Measurements from ENCODE around the gene R3HCC1L. TPM values are rescaled to one million over a fixed set of nuclear protein-coding genes. Genes with fewer than 3 reads are reported as not detected.

Gene R3HCC1L
- total and polyA plus RNA-seq, 9 of the 15 experiments (the other 6 are each of a cell fraction or from before 2014, with no cell fraction given): 9.1 to 17.8 (median 12.6) TPM

GRCh38 chr10:98266647-98267046, 132.2 kb downstream of the R3HCC1L start:
- Histone ChIP-seq H3K4me1 (replicated peaks in 1 of 2; ENCODE audit: control insufficient read depth in 2 of 2, insufficient read depth in 2 of 2, low read length in 2 of 2) (peaks cover 2 to 19% of the 10 kb centered on the region in 2 experiments; a peak in 3 of 5 replicates), H3K4me2 (ENCODE audit: insufficient read depth, low read length) (no peak overlapping the region), H3K27ac (ENCODE audit: extremely low read depth, low read depth, low read length) (no peak overlapping the region), H3K79me2 (ENCODE audit: control insufficient read depth, insufficient read depth, low read length) (no peaks in the 10 kb centered on the region), H3K9me1 (ENCODE audit: control insufficient read depth, insufficient read depth, low read length) (no peaks in the 10 kb centered on the region), H3K36me3 (ENCODE audit: control insufficient read depth, insufficient read depth, low read length) (no peaks in the 10 kb centered on the region), H3K9me3 (replicated peaks; ENCODE audit: control insufficient read depth, insufficient read depth, low read depth, low read length) (no peaks in the 10 kb centered on the region), H3K4me3 (no peak overlapping the region), H4K20me1 (replicated peaks; ENCODE audit: control insufficient read depth, insufficient read depth, low read length) (no peaks in the 10 kb centered on the region), H2AFZ (ENCODE audit: low read depth, low read length) (no peak overlapping the region), H3K9ac (ENCODE audit: insufficient read depth in 1 of 2, low read depth in 2 of 2, low read length in 2 of 2) (no peak overlapping the region), H3K27me3 (ENCODE audit: control insufficient read depth in 2 of 2, insufficient read depth in 2 of 2, low read length in 2 of 2) (peaks cover 0 to 25% of the 10 kb centered on the region in 2 experiments; a peak in 3 of 5 replicates)
- CTCF ChIA-PET (ENCODE audit: low intra/inter-chr PET ratio): no interaction called here
- BruUV-seq (replicated peaks): no TSS peak
- FAIRE-seq: no peak
- no peak for ATAC-seq
- no peak for DNase-seq (ENCODE audit: extremely low read depth in 1 of 4, low spot score in 3 of 4)
- intact Hi-C loops (cut with micrococcal nuclease): no loop called here
- in situ Hi-C loops (cut with MboI): no loop called here
- 26% methylated on average over 5 of the region's 5 CpGs for WGBS (ENCODE audit: insufficient coverage, low coverage, missing lambda C conversion rate)
- POLR2A ChIA-PET: interaction anchor here (1.2 kb wide), 1 partner anchor 12 kb away, joined by 3 read pairs; no protein-coding TSS in a partner anchor
- no peak for TF ChIP-seq ETS2 (tag; IDR thresholded peaks at IDR 0.05; ENCODE audit: borderline replicate concordance, poor library complexity, severe bottlenecking)
- no peak for TF ChIP-seq BRF1 (IDR thresholded peaks at IDR 0.05; ENCODE audit: borderline replicate concordance, extremely low read depth, insufficient read length)
- TF ChIP-seq WHSC1 (IDR thresholded peaks at IDR 0.05; ENCODE audit: low read length): no peak
- TF ChIP-seq MECOM (CRISPR knock-in tag; IDR thresholded peaks at IDR 0.05): no peak
- TF ChIP-seq RBFOX2 (IDR thresholded peaks at IDR 0.05; ENCODE audit: low read depth, low read length): no peak
- no peak for TF ChIP-seq CREM (IDR thresholded peaks at IDR 0.05; ENCODE audit: low read depth)
- no peak for TF ChIP-seq RREB1 (CRISPR knock-in tag; IDR thresholded peaks at IDR 0.05)
- no peak for TF ChIP-seq SMARCE1 (IDR thresholded peaks at IDR 0.05)
- TF ChIP-seq CREBBP (IDR thresholded peaks at IDR 0.05; ENCODE audit: low read depth, low read length): no peak
- TF ChIP-seq ZNF395 (CRISPR knock-in tag; IDR thresholded peaks at IDR 0.05): no peak
- TF ChIP-seq JUNB (CRISPR knock-in tag; conservative IDR thresholded peaks at IDR 0.05): no peak
- no peak for TF ChIP-seq PKNOX1 (IDR thresholded peaks at IDR 0.05)
- TF ChIP-seq POLR3G (IDR thresholded peaks at IDR 0.05; ENCODE audit: extremely low read depth, insufficient read length, insufficient replicate concordance): no peak
- TF ChIP-seq ZNF589 (CRISPR knock-in tag; IDR thresholded peaks at IDR 0.05; ENCODE audit: low read depth): no peak
- TF ChIP-seq CHD4 (IDR thresholded peaks at IDR 0.05; ENCODE audit: insufficient read depth, insufficient replicate concordance, low read depth, low read length, poor library complexity, severe bottlenecking): no peak
